Activated CD8-positive, alpha-beta T cell treated with anti-CD3 and anti-CD28 coated beads, Interleukin-2, amount 10 ng/mL, durations not matched to agents 7 days and 5 days (primary cell): ENCODE results near the gene GALE. TPM values are rescaled to one million over a fixed set of nuclear protein-coding genes. Genes with fewer than 3 reads are reported as not detected.
A peak's percentile ranks its signal among the peaks of the same experiment; 100 is the strongest.
"Not testable (repeated sequence)": the region's sequence is repeated elsewhere in the genome, so short reads cannot be mapped to it uniquely, and the experiment has no call there.

Experiments
- ATAC-seq: fragments of 150-1000 bp; cut with Tn5 transposase; one replicate; pipeline ENCODE4 v1.10.0; 2021; ENCODE audit warnings: moderate library complexity
- CTCF ChIA-PET: fragments of 350-600 bp; sonication (Branson Sonifier 250); formaldehyde crosslinking; loops from one replicate; lab custom pipeline; 2021; ENCODE audit warnings: antibody characterized with exemption; lab: Charles Lee
- POLR2A ChIA-PET: fragments of 350-600 bp; sonication (Branson Sonifier 250); formaldehyde crosslinking; loops from one replicate; lab custom pipeline; 2021; ENCODE audit warnings: antibody characterized with exemption; lab: Charles Lee
- DNase-seq: peaks from one replicate; pipeline ENCODE4 v3.0.0-alpha.2; 2020
- H3K27ac Mint-ChIP-seq: one replicate; pipeline ENCODE4 v1.8.0; 2021; ENCODE audit warnings: mild to moderate bottlenecking, mixed read lengths
- H3K27me3 Mint-ChIP-seq: one replicate; pipeline ENCODE4 v1.8.0; 2021; ENCODE audit warnings: low read depth, mixed read lengths
- H3K36me3 Mint-ChIP-seq: one replicate; pipeline ENCODE4 v1.8.0; 2021; ENCODE audit warnings: low read depth, mixed read lengths
- H3K4me1 Mint-ChIP-seq: one replicate; pipeline ENCODE4 v1.8.0; 2021; ENCODE audit warnings: low read depth, mixed read lengths
- H3K4me3 Mint-ChIP-seq: one replicate; pipeline ENCODE4 v1.8.0; 2021; ENCODE audit warnings: mild to moderate bottlenecking, mixed read lengths
- H3K9me3 Mint-ChIP-seq: one replicate; pipeline ENCODE4 v1.8.0; 2022; ENCODE audit warnings: mixed read lengths; ENCODE audit not compliant: insufficient read depth
- total RNA-seq, 2 experiments: library from RNA; stranded (reverse); gene quantifications; one replicate each; pipeline ENCODE4 v1.2.3, GENCODE V29; 2021

GALE gene
- total RNA-seq, 2 experiments from 2014 or later: 27.6 to 31.9 TPM

DNA sequence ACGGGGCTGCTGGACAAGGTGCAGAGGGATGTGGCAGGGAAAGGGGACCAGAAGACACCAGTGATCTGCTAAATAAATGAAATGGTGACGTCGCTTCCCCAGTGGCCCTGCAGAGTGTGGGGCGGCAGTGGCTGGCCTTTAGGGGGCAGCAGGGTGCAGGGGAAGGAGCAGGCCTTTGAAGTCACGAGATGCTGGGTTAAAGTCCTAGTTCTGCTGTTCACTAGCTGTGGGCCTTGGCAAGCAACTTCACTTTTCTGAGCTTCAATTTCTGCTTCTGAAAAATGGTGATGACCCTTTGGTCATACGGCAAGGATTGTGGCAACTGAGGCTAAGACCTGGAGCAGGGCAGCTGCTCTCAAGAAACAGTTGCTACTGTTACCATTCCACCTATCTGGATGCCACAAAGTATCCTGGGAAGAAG is 9.2 kb upstream of the GALE start:
- POLR2A ChIA-PET: no interaction called here

DNA sequence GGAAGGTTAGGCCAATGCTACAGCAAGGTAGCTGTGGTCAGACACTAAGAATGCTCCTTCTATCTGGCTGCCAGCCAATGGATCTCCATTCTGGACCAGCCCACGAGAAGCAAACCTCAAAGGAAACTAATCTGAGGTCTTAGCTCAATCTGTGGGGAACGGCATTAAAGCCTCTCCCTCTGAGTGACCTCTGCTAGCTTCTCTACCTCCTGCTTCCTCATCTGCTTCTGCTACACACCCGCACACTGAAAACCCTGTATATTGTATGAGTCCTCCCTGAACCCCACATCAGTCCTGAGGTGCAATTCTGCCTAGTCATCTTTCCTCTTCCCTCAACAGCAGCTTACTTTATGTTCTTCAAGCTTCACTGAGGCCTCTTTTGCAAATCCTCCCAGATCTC is 6.9 kb upstream of the GALE start:
- Mint-ChIP-seq H3K36me3 (peaks cover 8% of the 10 kb centered on the region), H3K4me3 (no peak overlapping the region), H3K27me3 (no peaks in the 10 kb centered on the region), H3K4me1 (peaks cover 26% of the 10 kb centered on the region), H3K9me3 (no peaks in the 10 kb centered on the region), H3K27ac (peak overlapping the region; percentile 5)
- ChIA-PET CTCF (interaction anchor here (0.9 to 7.7 kb wide), 8 partner anchors 9 to 221 kb away, joined by 3 to 131 read pairs (median 6); partner anchors contain the start of gene LYPLA2), POLR2A (interaction anchor here (0.9 to 1.2 kb wide), 2 partner anchors 12 to 151 kb away, joined by 4 read pairs; no protein-coding TSS in a partner anchor)
- DNase-seq (no peak), ATAC-seq (no peak)

More for the DNA sequence above, 9.2 kb upstream of the GALE start:
- Mint-ChIP-seq H3K9me3 (no peaks in the 10 kb centered on the region), H3K4me3 (no peak overlapping the region), H3K27ac (no peak overlapping the region), H3K36me3 (peaks cover 8% of the 10 kb centered on the region), H3K27me3 (no peaks in the 10 kb centered on the region), H3K4me1 (peaks cover 26% of the 10 kb centered on the region)
- peak; percentile 97 for ATAC-seq
- CTCF ChIA-PET: interaction anchor here (0.6 to 7.7 kb wide), 40 partner anchors 9 to 217 kb away, joined by 3 to 131 read pairs (median 5); partner anchors contain the start of genes CNR2, FUCA1, GALE and HMGCL
- DNase-seq: peak; percentile 92

DNA sequence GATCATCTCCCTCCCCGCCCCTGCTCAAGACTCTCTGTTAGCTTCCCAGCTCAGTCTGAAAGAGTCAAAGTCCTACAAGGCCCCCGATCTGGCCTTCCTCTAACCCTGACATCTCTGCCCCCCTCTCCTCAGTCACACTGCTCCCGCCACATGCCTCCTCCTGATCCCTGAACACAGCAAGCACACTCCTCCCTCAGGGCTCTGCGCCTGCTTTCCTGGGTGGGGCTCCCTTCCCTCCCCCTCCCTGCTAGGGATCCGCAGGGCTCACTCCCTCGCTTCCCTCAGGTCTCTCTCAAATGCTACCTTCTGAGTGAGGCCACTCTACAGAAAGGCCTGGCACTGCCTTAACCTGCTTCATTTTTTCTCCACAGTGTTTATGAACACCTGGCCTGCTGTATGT is 5.7 kb upstream of the GALE start:
- Mint-ChIP-seq H3K27me3 (no peaks in the 10 kb centered on the region), H3K27ac (no peak overlapping the region), H3K9me3 (no peaks in the 10 kb centered on the region), H3K4me1 (peaks cover 30% of the 10 kb centered on the region), H3K36me3 (peaks cover 10% of the 10 kb centered on the region), H3K4me3 (no peak overlapping the region)
- ATAC-seq (no peak), DNase-seq (no peak)
- CTCF ChIA-PET: interaction anchor here (2.2 to 7.7 kb wide), 2 partner anchors 34 to 110 kb away, joined by 6 to 131 read pairs; no protein-coding TSS in a partner anchor
- POLR2A ChIA-PET: interaction anchor here (1.1 kb wide), 1 partner anchor 19 kb away, joined by 5 read pairs; the partner anchor contains the start of gene HMGCL

DNA sequence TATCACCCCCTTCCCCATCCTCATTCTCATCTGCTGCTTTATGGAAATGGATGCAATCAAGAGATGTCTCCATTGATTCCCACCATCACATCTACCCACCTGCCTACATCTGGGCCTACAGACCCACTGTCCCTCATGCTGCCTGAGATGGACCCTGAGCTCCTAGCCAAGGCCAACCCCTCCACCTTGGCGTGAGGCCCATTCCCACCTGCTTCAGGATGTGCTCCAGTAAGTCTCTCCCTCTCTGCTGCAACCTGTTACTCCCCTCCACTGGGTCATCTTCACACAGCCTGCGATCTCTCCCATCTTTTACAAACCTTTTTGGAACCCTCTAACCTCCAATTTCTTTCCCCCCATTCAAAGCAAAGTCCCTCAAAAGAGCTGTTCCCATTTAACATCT is 4.5 kb upstream of the GALE start:
- H3K27me3 Mint-ChIP-seq: no peaks in the 10 kb centered on the region
- ATAC-seq (no peak), DNase-seq (no peak)
- ChIA-PET POLR2A (no interaction called here), CTCF (interaction anchor here (1.2 to 1.3 kb wide), 2 partner anchors 33 to 111 kb away, joined by 6 to 9 read pairs; no protein-coding TSS in a partner anchor)
- H3K4me1 Mint-ChIP-seq: peaks cover 25% of the 10 kb centered on the region
- peaks cover 7% of the 10 kb centered on the region for H3K36me3 Mint-ChIP-seq
- no peak overlapping the region for H3K4me3 Mint-ChIP-seq
- no peaks in the 10 kb centered on the region for H3K9me3 Mint-ChIP-seq
- H3K27ac Mint-ChIP-seq: peak overlapping the region; percentile 41

DNA sequence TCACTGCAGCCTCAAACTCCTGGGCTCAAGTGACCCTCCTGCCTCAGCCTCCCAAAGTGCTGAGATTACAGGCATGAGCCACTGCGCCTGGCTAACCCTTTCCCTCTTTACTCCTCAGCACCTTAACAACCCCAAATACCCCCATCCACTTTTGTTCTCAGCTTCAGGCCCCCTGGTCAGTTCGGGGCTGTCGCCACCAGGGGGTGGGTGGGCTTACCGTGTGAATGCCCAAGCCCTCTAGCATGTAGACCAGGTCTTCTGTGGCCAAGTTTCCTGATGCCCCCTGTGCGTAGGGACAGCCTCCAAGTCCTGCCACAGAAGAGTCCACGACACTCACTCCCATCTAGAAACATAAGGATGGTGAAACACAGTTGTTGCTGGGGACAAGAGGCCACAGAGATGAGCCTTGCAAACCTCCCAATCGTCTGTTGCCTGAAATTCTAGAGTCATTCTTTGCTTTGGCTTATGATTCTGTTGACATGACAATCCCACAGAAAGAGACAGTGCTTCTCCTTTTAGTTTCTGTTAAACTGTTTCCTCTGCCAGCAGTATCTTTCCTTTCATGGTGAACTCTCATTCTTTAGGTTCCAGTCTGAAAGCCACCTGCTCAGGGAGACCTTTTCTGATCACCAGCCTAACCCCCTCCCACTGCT is 3.8 kb upstream of the GALE start:
- H3K27me3 Mint-ChIP-seq: no peaks in the 10 kb centered on the region
- no peaks in the 10 kb centered on the region for H3K9me3 Mint-ChIP-seq
- DNase-seq (no peak), ATAC-seq (no peak)
- peaks cover 23% of the 10 kb centered on the region for H3K4me1 Mint-ChIP-seq
- peak overlapping the region; percentile 1 for H3K27ac Mint-ChIP-seq
- ChIA-PET CTCF (interaction anchor here (1.3 to 6.7 kb wide), 2 partner anchors 112 to 113 kb away, joined by 9 to 44 read pairs; no protein-coding TSS in a partner anchor), POLR2A (no interaction called here)
- no peak overlapping the region for H3K4me3 Mint-ChIP-seq
- peaks cover 9% of the 10 kb centered on the region for H3K36me3 Mint-ChIP-seq

DNA sequence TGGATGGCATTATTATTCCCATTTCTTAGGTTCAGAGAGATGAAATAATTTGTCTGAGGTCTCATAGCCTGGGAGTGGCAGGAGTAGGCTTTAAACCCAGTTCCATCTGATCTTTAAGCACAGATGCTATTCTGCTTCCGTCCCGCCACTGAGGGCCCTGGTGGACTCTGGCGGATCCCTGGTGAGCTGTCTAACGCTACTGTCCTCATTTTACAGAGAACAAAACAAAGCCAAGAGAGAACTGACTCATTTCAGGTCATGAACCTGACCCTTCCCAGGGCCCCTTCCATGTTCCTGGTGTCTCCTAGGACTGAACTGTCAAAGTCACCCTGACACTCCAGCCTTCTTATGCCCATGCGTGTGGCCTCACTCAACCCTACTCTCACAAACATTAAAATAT is 3.1 kb upstream of the GALE start:
- ChIA-PET POLR2A (no interaction called here), CTCF (interaction anchor here (6.7 kb wide), 1 partner anchor 113 kb away, joined by 44 read pairs; no protein-coding TSS in a partner anchor)
- H3K4me3 Mint-ChIP-seq: no peak overlapping the region

DNA sequence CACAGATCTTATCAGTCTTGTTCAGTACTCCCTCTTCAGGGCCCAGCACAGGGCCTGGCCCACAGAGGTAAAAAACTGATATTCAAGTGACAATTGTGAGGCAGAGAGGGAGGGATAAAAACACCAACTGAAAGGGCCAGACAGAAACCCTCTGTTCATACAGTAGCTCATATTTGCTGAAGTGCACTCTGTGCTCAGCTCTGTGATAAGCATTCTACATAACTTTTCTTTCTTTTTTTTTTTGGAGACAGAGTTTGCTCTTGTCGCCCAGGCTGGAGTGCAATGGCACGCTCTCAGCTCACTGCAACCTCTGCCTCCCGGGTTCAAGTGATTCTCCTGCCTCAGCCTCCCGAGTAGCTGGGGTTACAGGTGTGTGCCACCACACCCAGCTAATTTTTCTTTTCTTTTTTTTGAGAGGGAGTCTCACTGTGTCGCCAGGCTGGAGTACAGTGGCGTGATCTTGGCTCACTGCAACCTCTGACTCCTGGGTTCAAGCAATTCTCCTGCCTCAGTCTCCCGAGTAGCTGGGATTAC is 2.3 kb upstream of the GALE start:
- H3K27ac Mint-ChIP-seq, H3K9me3 Mint-ChIP-seq, DNase-seq, H3K27me3 Mint-ChIP-seq, H3K4me3 Mint-ChIP-seq, ATAC-seq: not testable (repeated sequence)
- H3K4me1 Mint-ChIP-seq: peaks cover 30% of the 10 kb centered on the region
- H3K36me3 Mint-ChIP-seq: peaks cover 13% of the 10 kb centered on the region
- POLR2A ChIA-PET: interaction anchor here (0.5 to 3.7 kb wide), 4 partner anchors 10 to 89 kb away, joined by 3 to 33 read pairs (median 8); partner anchors contain the start of genes LYPLA2 and PITHD1
- CTCF ChIA-PET: interaction anchor here (1.2 to 6.7 kb wide), 7 partner anchors 7 to 173 kb away, joined by 3 to 53 read pairs (median 5); partner anchors contain the start of gene PITHD1

More for the DNA sequence above, 3.1 kb upstream of the GALE start:
- ATAC-seq (no peak), DNase-seq (no peak)
- Mint-ChIP-seq H3K9me3 (no peaks in the 10 kb centered on the region), H3K36me3 (peaks cover 10% of the 10 kb centered on the region), H3K4me1 (peaks cover 29% of the 10 kb centered on the region), H3K27me3 (no peaks in the 10 kb centered on the region), H3K27ac (peak overlapping the region; percentile 1)

DNA sequence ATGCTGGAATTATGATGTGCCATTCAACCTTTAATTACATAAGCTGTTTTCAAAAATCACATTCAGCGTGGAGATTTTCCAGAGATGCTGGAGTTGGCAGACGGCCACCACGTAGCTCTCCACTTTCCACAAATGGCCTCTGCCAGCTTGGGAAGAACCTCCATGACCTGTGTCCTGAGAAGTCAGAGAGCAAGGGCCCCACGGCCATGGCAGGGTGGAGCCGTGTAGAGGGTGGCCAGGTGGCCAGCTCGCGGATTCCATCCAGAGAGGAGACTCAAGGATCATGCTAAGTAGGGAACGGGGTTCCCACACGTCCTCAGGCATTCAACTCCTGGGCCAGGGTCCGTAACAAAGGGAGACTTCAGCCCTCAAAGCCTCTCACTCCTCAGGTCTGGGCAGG is 1.3 kb upstream of the GALE start:
- no peak for ATAC-seq
- Mint-ChIP-seq H3K27ac (no peak overlapping the region), H3K27me3 (no peaks in the 10 kb centered on the region), H3K36me3 (peaks cover 22% of the 10 kb centered on the region), H3K4me3 (peak overlapping the region; percentile 97), H3K9me3 (no peaks in the 10 kb centered on the region), H3K4me1 (peaks cover 21% of the 10 kb centered on the region)
- ChIA-PET CTCF (interaction anchor here (0.9 to 6.7 kb wide), 10 partner anchors 8 to 174 kb away, joined by 3 to 53 read pairs (median 4); partner anchors contain the start of genes HMGCL and PITHD1), POLR2A (interaction anchor here (0.6 to 3.7 kb wide), 9 partner anchors 9 to 163 kb away, joined by 3 to 33 read pairs (median 3); partner anchors contain the start of genes LYPLA2, PITHD1 and RPL11)
- no peak for DNase-seq

DNA sequence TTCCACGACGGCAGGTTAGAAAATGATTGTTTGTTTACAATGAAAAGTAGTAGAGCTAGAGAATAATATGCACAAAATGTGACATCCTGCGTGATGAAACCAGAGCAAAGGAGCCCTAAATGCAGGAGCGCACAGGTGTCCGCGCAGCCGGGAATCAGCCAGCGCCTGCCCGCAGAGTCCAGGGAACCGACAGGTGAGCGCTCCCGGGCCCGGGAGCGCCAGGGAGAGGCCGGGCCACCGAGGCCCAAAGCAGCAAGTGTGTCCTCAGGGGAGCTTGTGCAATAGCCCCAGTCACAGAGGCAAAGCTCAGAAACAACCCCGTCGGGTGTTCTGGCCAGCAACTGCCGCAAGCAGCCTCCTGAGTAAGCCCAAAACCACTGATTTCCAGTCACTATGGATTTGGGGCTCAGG is 789 bp upstream of the GALE start:
- H3K4me3 Mint-ChIP-seq: peak overlapping the region; percentile 97
- no peak for ATAC-seq
- no peaks in the 10 kb centered on the region for H3K9me3 Mint-ChIP-seq
- H3K27me3 Mint-ChIP-seq: no peaks in the 10 kb centered on the region
- H3K36me3 Mint-ChIP-seq: peaks cover 25% of the 10 kb centered on the region
- H3K4me1 Mint-ChIP-seq: peaks cover 21% of the 10 kb centered on the region
- peak overlapping the region; percentile 89 for H3K27ac Mint-ChIP-seq
- POLR2A ChIA-PET: interaction anchor here (0.6 to 3.7 kb wide), 13 partner anchors 10 to 457 kb away, joined by 3 to 33 read pairs (median 4); partner anchors contain the start of genes HMGCL, LYPLA2, PITHD1 and RPL11
- no peak for DNase-seq
- CTCF ChIA-PET: interaction anchor here (1.1 to 6.7 kb wide), 7 partner anchors 9 to 115 kb away, joined by 3 to 53 read pairs (median 5); partner anchors contain the start of gene PITHD1

DNA sequence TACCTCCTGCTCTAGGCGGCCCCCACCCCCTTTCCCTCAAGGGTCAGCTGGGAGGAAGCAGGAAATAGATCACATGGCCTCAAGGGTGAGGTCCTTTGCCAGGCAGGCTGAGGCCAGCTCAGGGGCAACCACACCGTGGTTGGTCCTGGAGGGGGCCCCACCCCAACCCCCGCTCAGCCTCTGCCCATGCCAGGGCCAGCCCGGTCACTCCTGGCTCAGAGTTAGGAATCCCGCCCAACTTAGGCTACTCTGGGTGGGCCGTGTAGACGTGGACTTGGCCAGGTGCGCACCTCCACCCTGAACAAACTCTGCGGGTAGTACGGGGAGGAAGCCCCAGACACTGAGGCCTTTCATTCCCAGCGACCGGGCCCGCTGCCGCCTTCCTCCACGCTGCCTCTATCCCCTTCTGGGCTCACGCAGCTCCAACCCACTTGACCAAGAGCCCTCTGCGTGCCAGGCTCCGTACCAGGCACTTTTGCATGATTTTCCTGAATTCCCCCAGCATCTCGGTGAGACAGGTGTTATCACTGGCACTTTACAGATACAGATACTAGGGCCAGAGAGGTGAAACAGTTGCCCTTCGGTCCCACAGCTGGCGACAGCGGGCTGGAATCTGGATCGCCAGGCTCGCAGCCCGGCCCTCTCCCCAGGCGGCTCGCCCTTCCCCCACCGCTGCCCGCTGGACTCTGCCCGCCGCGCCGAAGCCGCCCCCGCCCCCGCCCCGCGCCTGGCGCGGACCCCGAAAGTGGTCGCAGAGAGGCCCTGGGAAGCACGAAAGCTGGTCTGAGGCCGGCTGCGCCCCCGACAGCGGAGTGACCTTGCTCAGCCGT is 769 bp downstream of the GALE start:
- peaks cover 27% of the 10 kb centered on the region for H3K36me3 Mint-ChIP-seq
- H3K4me3 Mint-ChIP-seq: peak overlapping the region; percentile 97
- peak overlapping the region; percentile 96 for H3K27ac Mint-ChIP-seq
- H3K27me3 Mint-ChIP-seq: no peaks in the 10 kb centered on the region
- peak; percentile 8 for ATAC-seq
- ChIA-PET CTCF (interaction anchor here (0.8 to 6.7 kb wide), 6 partner anchors 10 to 117 kb away, joined by 4 to 53 read pairs (median 17); no protein-coding TSS in a partner anchor), POLR2A (interaction anchor here (0.8 to 3.7 kb wide), 5 partner anchors 9 to 160 kb away, joined by 3 to 33 read pairs (median 6); partner anchors contain the start of genes LYPLA2, PITHD1 and PNRC2)
- no peaks in the 10 kb centered on the region for H3K9me3 Mint-ChIP-seq
- peak; percentile 58 for DNase-seq
- peaks cover 21% of the 10 kb centered on the region for H3K4me1 Mint-ChIP-seq
